Endothelial cell of umbilical vein (primary cell): ENCODE results near the gene MISP. TPM values are rescaled to one million over a fixed set of nuclear protein-coding genes. Genes with fewer than 3 reads are reported as not detected.

Source experiments
- BruUV-seq: library from RNA; stranded (reverse); fragments of 400-500 nt; replicated peaks from 2 replicates; lab custom pipeline; 2021; lab: Mats Ljungman, UMichigan
- CTCF ChIA-PET: fragments of 300-600, 350-600 bp; sonication (Branson Sonifier 250); formaldehyde crosslinking; loops from one replicate; lab custom pipeline; 2021; ENCODE audit warnings: antibody characterized with exemption, inconsistent platforms; lab: Charles Lee
- POLR2A ChIA-PET: fragments of 300-600, 350-600 bp; sonication (Branson Sonifier 250); formaldehyde crosslinking; loops from one replicate; lab custom pipeline; 2021; ENCODE audit warnings: antibody characterized with exemption, inconsistent platforms; lab: Charles Lee
- DNase-seq: peaks from one replicate; pipeline ENCODE4 v3.0.0-alpha.2; 2011; ENCODE audit warnings: low read depth, low spot score
- FAIRE-seq: peaks from 2 replicates; lab custom pipeline; 2011; peaks lifted over from hg19 to GRCh38; lab: Jason Lieb, UNC
- H2AFZ ChIP-seq: 2 replicates; pipeline ENCODE4 v1.6.0; 2012; ENCODE audit warnings: low read depth, low read length, control low read depth, inconsistent platforms
- H3K27ac ChIP-seq: 2 replicates; pipeline ENCODE4 v1.5.1; 2011; ENCODE audit warnings: low read depth, mild to moderate bottlenecking, control low read depth, low read length, moderate library complexity; ENCODE audit not compliant: insufficient read depth
- H3K27me3 ChIP-seq, 2 experiments: 2 replicates each; pipeline versions ENCODE4 v1.6.0 to v1.6.1; 2011; ENCODE audit warnings: low read length in 2 of 2, mixed read lengths in 1 of 2; ENCODE audit not compliant: control insufficient read depth in 2 of 2, insufficient read depth in 2 of 2
- H3K36me3 ChIP-seq, 2 experiments: 2 replicates in 1 of 2; 3 replicates in 1 of 2; pipeline ENCODE4 v1.5.1; 2011; ENCODE audit warnings: low read length in 2 of 2, mild to moderate bottlenecking in 1 of 2, moderate library complexity in 1 of 2; ENCODE audit not compliant: control insufficient read depth in 2 of 2, insufficient read depth in 2 of 2; ENCODE audit errors: extremely low read depth in 1 of 2
- H3K4me1 ChIP-seq: 3 replicates; pipeline ENCODE4 v1.5.1; 2011; ENCODE audit warnings: mild to moderate bottlenecking, low read length; ENCODE audit not compliant: control insufficient read depth, insufficient read depth; ENCODE audit errors: extremely low read depth
- H3K4me2 ChIP-seq: 2 replicates; pipeline ENCODE4 v1.6.1; 2011; ENCODE audit warnings: low read length, control low read depth, mixed read lengths; ENCODE audit not compliant: insufficient read depth
- H3K4me3 ChIP-seq, 3 experiments: fragments of 200-600 bp in 1 of 3; sonication (generic), shearing (Covaris generic) in 1 of 3; replicated peaks in 1 of 3; 2 replicates each; pipeline ENCODE4 v1.5.1; 2011 to 2016; ENCODE audit warnings: control low read depth in 3 of 3, low read length in 3 of 3, mild to moderate bottlenecking in 2 of 3, inconsistent platforms in 1 of 3, low read depth in 1 of 3, moderate library complexity in 1 of 3; ENCODE audit not compliant: insufficient read depth in 1 of 3
- H3K79me2 ChIP-seq: 2 replicates; pipeline ENCODE4 v1.6.0; 2012; ENCODE audit warnings: low read length, inconsistent platforms; ENCODE audit not compliant: control insufficient read depth, insufficient read depth
- H3K9ac ChIP-seq: replicated peaks from 2 replicates; pipeline ENCODE3; 2011; ENCODE audit warnings: low read length, control low read depth; ENCODE audit not compliant: insufficient read depth; ENCODE audit errors: extremely low read depth
- H3K9me1 ChIP-seq: replicated peaks from 3 replicates; pipeline ENCODE4 v1.6.0; 2011; ENCODE audit warnings: mild to moderate bottlenecking, low read length; ENCODE audit not compliant: control insufficient read depth, insufficient read depth; ENCODE audit errors: extremely low read depth
- H3K9me3 ChIP-seq: replicated peaks from 2 replicates; pipeline ENCODE4 v1.5.1; 2012; ENCODE audit warnings: low read length, inconsistent platforms; ENCODE audit not compliant: control insufficient read depth, insufficient read depth
- H4K20me1 ChIP-seq: replicated peaks from 2 replicates; pipeline ENCODE3; 2011; ENCODE audit warnings: mild to moderate bottlenecking, low read length; ENCODE audit not compliant: control insufficient read depth, insufficient read depth; ENCODE audit errors: extremely low read depth
- EZH2 ChIP-seq: IDR thresholded peaks from 2 replicates; pipeline ENCODE4 v1.6.1; 2012; ENCODE audit warnings: borderline replicate concordance, low read depth, mild to moderate bottlenecking, moderate library complexity, low read length, inconsistent platforms; ENCODE audit not compliant: severe bottlenecking
- FOS ChIP-seq: IDR thresholded peaks from 2 replicates; pipeline ENCODE4 v1.6.1; 2011; ENCODE audit warnings: mild to moderate bottlenecking, low read length, moderate library complexity, borderline replicate concordance; ENCODE audit not compliant: insufficient read depth
- GATA2 ChIP-seq: IDR thresholded peaks from 2 replicates; pipeline ENCODE4 v1.7.0; 2011; ENCODE audit warnings: low read depth, mild to moderate bottlenecking, moderate library complexity, mixed read lengths, low read length; ENCODE audit not compliant: insufficient read length, insufficient read depth
- JUN ChIP-seq: IDR thresholded peaks from 2 replicates; pipeline ENCODE4 v1.6.1; 2011; ENCODE audit warnings: borderline replicate concordance, low read depth; ENCODE audit not compliant: insufficient read length, insufficient read depth
- MYC ChIP-seq: IDR thresholded peaks from one replicate; pipeline ENCODE4 v1.6.1; 2011; ENCODE audit warnings: mild to moderate bottlenecking, low read depth, low read length
- POLR2A ChIP-seq: IDR thresholded peaks from 2 replicates; pipeline ENCODE4 v1.6.1; 2012; ENCODE audit warnings: low read depth, mild to moderate bottlenecking, control low read depth, low read length
- POLR2AphosphoS5 ChIP-seq: IDR thresholded peaks from 2 replicates; pipeline ENCODE4 v1.6.1; 2012; ENCODE audit warnings: low read depth, mild to moderate bottlenecking, control low read depth, low read length, moderate library complexity; ENCODE audit not compliant: insufficient read depth
- dilution Hi-C: fragments of 300-500 bp; cut with MboI; formaldehyde crosslinking; loops from one replicate; pipeline ENCODE4 v1.15.0; 2019; ENCODE audit warnings: low sequenced_read_pairs; ENCODE audit not compliant: extremely low pct_ligation_motif_present
- intact Hi-C: fragments of 100-400 bp; cut with micrococcal nuclease; formaldehyde crosslinking; loops from one replicate; pipeline ENCODE4 v1.10.0; 2022
- polyA plus RNA-seq, 4 experiments: library from polyadenylated mRNA; depleted of rRNA in 3 of 4; stranded (reverse) in 3 of 4; unstranded in 1 of 4; fragments of >200 nt; gene quantifications; 2 replicates each; pipeline versions ENCODE4 v1.2.1 to v1.2.3, GENCODE V29; 2011 to 2012; ENCODE audit warnings: missing spikeins in 1 of 4
- total RNA-seq: library from RNA; stranded (reverse); gene quantifications from 2 replicates; pipeline ENCODE4 v1.2.3, GENCODE V29; 2021
- TF ChIP-seq, protein P1 (sequence below), 2 donors: IDR thresholded peaks; 1 replicate in 1 of 2; 2 replicates in 1 of 2; pipeline ENCODE4 v1.5.1; 2011; ENCODE audit warnings: low read length in 2 of 2, mild to moderate bottlenecking in 2 of 2, moderate library complexity in 2 of 2, control low read depth in 1 of 2, inconsistent platforms in 1 of 2, low read depth in 1 of 2; ENCODE audit not compliant: insufficient read depth in 1 of 2; ENCODE audit errors: extremely low read depth in 1 of 2
- TF ChIP-seq, protein P2 (sequence below): IDR thresholded peaks from 2 replicates; pipeline ENCODE4 v1.6.1; 2011; ENCODE audit not compliant: insufficient read depth, insufficient read length

MISP gene
- total and polyA plus RNA-seq, 2 donors (not counting 3 experiments of a cell fraction or from before 2014, with no cell fraction given), result not detected

GRCh38 chr19:772730-773436 is 22.0 kb downstream of the MISP start:
- Histone ChIP-seq H3K4me1 (no peaks in the 10 kb centered on the region), H3K79me2 (no peaks in the 10 kb centered on the region), H4K20me1 (no peaks in the 10 kb centered on the region), H3K27ac (no peak overlapping the region), H3K4me2 (no peak overlapping the region), H3K4me3 (no peak overlapping the region), H3K9me3 (no peaks in the 10 kb centered on the region), H2AFZ (no peak overlapping the region), H3K9ac (no peak overlapping the region), H3K36me3 (no peaks in the 10 kb centered on the region), H3K9me1 (no peaks in the 10 kb centered on the region), H3K27me3 (no peaks in the 10 kb centered on the region)
- no peak for FAIRE-seq
- no peak for TF ChIP-seq MYC
- TF ChIP-seq, protein P1, sequence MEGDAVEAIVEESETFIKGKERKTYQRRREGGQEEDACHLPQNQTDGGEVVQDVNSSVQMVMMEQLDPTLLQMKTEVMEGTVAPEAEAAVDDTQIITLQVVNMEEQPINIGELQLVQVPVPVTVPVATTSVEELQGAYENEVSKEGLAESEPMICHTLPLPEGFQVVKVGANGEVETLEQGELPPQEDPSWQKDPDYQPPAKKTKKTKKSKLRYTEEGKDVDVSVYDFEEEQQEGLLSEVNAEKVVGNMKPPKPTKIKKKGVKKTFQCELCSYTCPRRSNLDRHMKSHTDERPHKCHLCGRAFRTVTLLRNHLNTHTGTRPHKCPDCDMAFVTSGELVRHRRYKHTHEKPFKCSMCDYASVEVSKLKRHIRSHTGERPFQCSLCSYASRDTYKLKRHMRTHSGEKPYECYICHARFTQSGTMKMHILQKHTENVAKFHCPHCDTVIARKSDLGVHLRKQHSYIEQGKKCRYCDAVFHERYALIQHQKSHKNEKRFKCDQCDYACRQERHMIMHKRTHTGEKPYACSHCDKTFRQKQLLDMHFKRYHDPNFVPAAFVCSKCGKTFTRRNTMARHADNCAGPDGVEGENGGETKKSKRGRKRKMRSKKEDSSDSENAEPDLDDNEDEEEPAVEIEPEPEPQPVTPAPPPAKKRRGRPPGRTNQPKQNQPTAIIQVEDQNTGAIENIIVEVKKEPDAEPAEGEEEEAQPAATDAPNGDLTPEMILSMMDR (IDR thresholded peaks at IDR 0.05; ENCODE audit: extremely low read depth in 1 of 2, insufficient read depth in 1 of 2, low read depth in 1 of 2, low read length in 2 of 2), result no peak
- no peak for TF ChIP-seq FOS
- TF ChIP-seq, protein P2, sequence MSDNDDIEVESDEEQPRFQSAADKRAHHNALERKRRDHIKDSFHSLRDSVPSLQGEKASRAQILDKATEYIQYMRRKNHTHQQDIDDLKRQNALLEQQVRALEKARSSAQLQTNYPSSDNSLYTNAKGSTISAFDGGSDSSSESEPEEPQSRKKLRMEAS, result no peak
- no peak for TF ChIP-seq JUN
- TF ChIP-seq EZH2, result no peak
- no peak for TF ChIP-seq GATA2
- TF ChIP-seq POLR2A, result no peak
- no peak for TF ChIP-seq POLR2AphosphoS5
- BruUV-seq, result no TSS peak
- intact Hi-C loops (no loop called here), dilution Hi-C loops (no loop called here)
- no peak for DNase-seq
- CTCF ChIA-PET, result interaction anchor here (0.9 to 1.6 kb wide), 5 partner anchors 10 to 211 kb away, joined by 3 to 4 read pairs (median 4); partner anchors contain the start of gene WDR18
- POLR2A ChIA-PET, result interaction anchor here (0.6 kb wide), 1 partner anchor 149 kb away, joined by 4 read pairs; no protein-coding TSS in a partner anchor
